RWPE1 (cell line): ENCODE results near the gene SRBD1.
A peak's percentile ranks its signal among the peaks of the same experiment; 100 is the strongest.

Experiments used
- CTCF ChIA-PET: fragments of 350-600 bp; sonication (Branson Sonifier 250); formaldehyde crosslinking; extraction: SDS; loops from one replicate; lab custom pipeline; 2021; lab: Yijun Ruan, JAX
- POLR2A ChIA-PET: fragments of 400-600 bp; formaldehyde crosslinking; extraction: SDS; loops from one replicate; lab custom pipeline; 2020; ENCODE audit warnings: antibody characterized with exemption; ENCODE audit not compliant: low non-redundant PET; lab: Yijun Ruan, JAX
- DNase-seq: peaks from one replicate; pipeline ENCODE4 v3.0.0; 2012; ENCODE audit warnings: low spot score
- H3K27ac ChIP-seq: fragments of 450-650 bp; 2 replicates; pipeline ENCODE4 v1.5.1; 2017
- CTCF ChIP-seq: fragments of 450-650 bp; conservative IDR thresholded peaks from 2 replicates; pipeline ENCODE4 v1.5.1; 2017; ENCODE audit warnings: low read depth, mild to moderate bottlenecking

Gene SRBD1

GRCh38 chr2:45611020-45611859 lies at the start of gene SRBD1:
SRBD1 (minus strand) TSS chr2:45611267; CDS start chr2:45605441, 5,826 bp downstream.
- POLR2A ChIA-PET: interaction anchor here (0.7 kb wide), 1 partner anchor 44 kb away, joined by 3 read pairs; no protein-coding TSS in a partner anchor
- DNase-seq: peak; percentile 89
- TF ChIP-seq CTCF: no peak

GRCh38 chr2:45654250-45654649 lies 43.2 kb upstream of the SRBD1 start:
- CTCF ChIA-PET: interaction anchor here (0.7 to 1.9 kb wide), 2 partner anchors 47 to 124 kb away, joined by 3 to 5 read pairs; no protein-coding TSS in a partner anchor
- no peak for TF ChIP-seq CTCF
- no peak overlapping the region for H3K27ac ChIP-seq
- POLR2A ChIA-PET: no interaction called here
- DNase-seq: no peak

More at GRCh38 chr2:45611020-45611859, at the start of gene SRBD1:
- CTCF ChIA-PET: interaction anchor here (0.7 to 1.1 kb wide), 2 partner anchors 14 to 630 kb away, joined by 3 read pairs; no protein-coding TSS in a partner anchor
- H3K27ac ChIP-seq: peak within 1 kb of the TSS; percentile 90

- DNase-seq: no peak
- no peak overlapping the region for H3K27ac ChIP-seq
- POLR2A ChIA-PET: no interaction called here
- TF ChIP-seq CTCF: no peak
- CTCF ChIA-PET: interaction anchor here (0.6 to 1.9 kb wide), 3 partner anchors 80 to 125 kb away, joined by 4 to 5 read pairs (median 4); no protein-coding TSS in a partner anchor
Measured at GRCh38 chr2:45653122-45653913, 42.3 kb upstream of the SRBD1 start.

- H3K27ac ChIP-seq: peak overlapping the region; percentile 97
- ChIA-PET CTCF (interaction anchor here (0.6 to 1.9 kb wide), 6 partner anchors 33 to 678 kb away, joined by 3 to 5 read pairs (median 3); no protein-coding TSS in a partner anchor), POLR2A (no interaction called here)
- DNase-seq: no peak
- no peak for TF ChIP-seq CTCF
Measured at GRCh38 chr2:45652090-45653031, 41.3 kb upstream of the SRBD1 start.

GRCh38 chr2:45651415-45652089 lies 40.5 kb upstream of the SRBD1 start, which contains the start of gene PRKCE:
PRKCE (plus strand) TSS chr2:45651675.
- ChIA-PET POLR2A (no interaction called here), CTCF (interaction anchor here (0.6 to 1.0 kb wide), 5 partner anchors 34 to 695 kb away, joined by 3 to 5 read pairs (median 3); no protein-coding TSS in a partner anchor)
- peak within 1 kb of the TSS; percentile 97 for H3K27ac ChIP-seq
- no peak for TF ChIP-seq CTCF
- peak; percentile 62 for DNase-seq
